Neutrophil (primary cell): ENCODE data around the gene TNFSF10.

Source experiments
- H3K27ac ChIP-seq: fragments of 200-600 bp; sonication (generic); 2 replicates; pipeline ENCODE4 v1.5.1; 2016; ENCODE audit warnings: mild to moderate bottlenecking, moderate library complexity
- H3K27me3 ChIP-seq: fragments of 200-600 bp; sonication (generic); 2 replicates; pipeline ENCODE4 v1.6.0; 2016; ENCODE audit warnings: mild to moderate bottlenecking
- H3K36me3 ChIP-seq: fragments of 200-600 bp; sonication (generic); 2 replicates; pipeline ENCODE4 v1.5.1; 2017
- H3K4me1 ChIP-seq, 2 experiments: fragments of 200-600 bp in 1 of 2; sonication (generic) in 1 of 2; 1 replicate in 1 of 2; 2 replicates in 1 of 2; pipeline versions ENCODE4 v1.5.1 to v1.6.1; 2013 to 2016; ENCODE audit warnings: low read depth in 1 of 2, low read length in 1 of 2, mild to moderate bottlenecking in 1 of 2, moderate library complexity in 1 of 2; ENCODE audit not compliant: control insufficient read depth in 1 of 2, insufficient read depth in 1 of 2
- H3K4me3 ChIP-seq, 2 experiments: fragments of 200-600 bp in 1 of 2; sonication (generic) in 1 of 2; 1 replicate in 1 of 2; 2 replicates in 1 of 2; pipeline ENCODE4 v1.5.1; 2013 to 2016; ENCODE audit warnings: low read depth in 1 of 2, low read length in 1 of 2, mild to moderate bottlenecking in 1 of 2, moderate library complexity in 1 of 2
- H3K9me3 ChIP-seq: fragments of 200-600 bp; sonication (generic); 2 replicates; pipeline ENCODE4 v1.5.1; 2016
- TF ChIP-seq, protein P1 (sequence below): fragments of 200-600 bp; sonication (generic); IDR thresholded peaks from 2 replicates; pipeline ENCODE4 v1.5.1; 2016; ENCODE audit warnings: antibody characterized with exemption

Gene TNFSF10

DNA sequence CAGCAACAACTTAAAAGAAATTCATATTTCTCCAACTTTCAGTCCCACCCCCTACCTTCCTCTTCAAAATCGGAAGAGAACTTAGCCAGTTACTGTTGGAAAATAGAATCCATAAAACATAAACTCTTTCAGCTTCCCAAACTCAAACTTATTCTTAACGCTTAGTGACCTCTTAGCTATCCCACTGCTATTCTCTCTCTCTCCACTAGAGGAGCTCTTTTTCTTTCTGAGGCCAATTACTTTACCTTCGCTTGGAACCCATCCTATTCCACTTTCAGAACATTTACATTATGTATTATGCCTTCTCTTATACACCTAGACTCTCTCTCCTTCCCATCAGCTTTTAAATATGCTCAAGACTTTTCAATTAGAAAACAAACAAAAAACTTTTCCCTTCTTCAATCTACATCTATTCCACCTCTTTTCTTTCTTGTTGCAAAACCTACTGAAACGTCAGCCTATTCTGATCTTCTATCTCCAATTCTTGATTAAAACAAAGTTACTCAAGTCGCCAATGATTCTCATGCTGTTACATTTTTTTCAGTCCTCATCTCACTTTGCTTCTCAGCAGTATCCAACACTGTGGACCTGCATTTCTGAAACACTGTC, 61.6 kb downstream of the TNFSF10 start:
- H3K36me3 ChIP-seq = no peaks in the 10 kb centered on the region
- TF ChIP-seq, protein P1, sequence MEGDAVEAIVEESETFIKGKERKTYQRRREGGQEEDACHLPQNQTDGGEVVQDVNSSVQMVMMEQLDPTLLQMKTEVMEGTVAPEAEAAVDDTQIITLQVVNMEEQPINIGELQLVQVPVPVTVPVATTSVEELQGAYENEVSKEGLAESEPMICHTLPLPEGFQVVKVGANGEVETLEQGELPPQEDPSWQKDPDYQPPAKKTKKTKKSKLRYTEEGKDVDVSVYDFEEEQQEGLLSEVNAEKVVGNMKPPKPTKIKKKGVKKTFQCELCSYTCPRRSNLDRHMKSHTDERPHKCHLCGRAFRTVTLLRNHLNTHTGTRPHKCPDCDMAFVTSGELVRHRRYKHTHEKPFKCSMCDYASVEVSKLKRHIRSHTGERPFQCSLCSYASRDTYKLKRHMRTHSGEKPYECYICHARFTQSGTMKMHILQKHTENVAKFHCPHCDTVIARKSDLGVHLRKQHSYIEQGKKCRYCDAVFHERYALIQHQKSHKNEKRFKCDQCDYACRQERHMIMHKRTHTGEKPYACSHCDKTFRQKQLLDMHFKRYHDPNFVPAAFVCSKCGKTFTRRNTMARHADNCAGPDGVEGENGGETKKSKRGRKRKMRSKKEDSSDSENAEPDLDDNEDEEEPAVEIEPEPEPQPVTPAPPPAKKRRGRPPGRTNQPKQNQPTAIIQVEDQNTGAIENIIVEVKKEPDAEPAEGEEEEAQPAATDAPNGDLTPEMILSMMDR = peak; percentile 80
- peaks cover 26% of the 10 kb centered on the region for H3K27me3 ChIP-seq
- no peaks in the 10 kb centered on the region for H3K4me1 ChIP-seq
- no peaks in the 10 kb centered on the region for H3K9me3 ChIP-seq
- no peak overlapping the region for H3K27ac ChIP-seq
- H3K4me3 ChIP-seq = no peak overlapping the region

GRCh38 chr3:172456404-172456803, 66.8 kb downstream of the TNFSF10 start:
- H3K9me3 ChIP-seq = no peaks in the 10 kb centered on the region
- no peaks in the 10 kb centered on the region for H3K4me1 ChIP-seq
- H3K4me3 ChIP-seq = no peak overlapping the region
- TF ChIP-seq, protein P1 = no peak
- H3K36me3 ChIP-seq = no peaks in the 10 kb centered on the region
- H3K27me3 ChIP-seq = peaks cover 78% of the 10 kb centered on the region
- no peak overlapping the region for H3K27ac ChIP-seq
